NCI-H2029 treated with DMSO at 0.1 percent for 48 hours (cell line): ENCODE results near the gene IL4R.
"Not testable (repeated sequence)": the region's sequence is repeated elsewhere in the genome, so short reads cannot be mapped to it uniquely, and the experiment has no call there.

Experiments
- DNase-seq: peaks from one replicate; lab custom pipeline; 2025; lab: John Stamatoyannopoulos, UW

Gene IL4R

GRCh38 chr16:27381974-27382855 is 68.4 kb downstream of the IL4R start:
- DNase-seq: no peak

- DNase-seq: no peak
These were observed 69.9 kb downstream of the IL4R start for GRCh38 chr16:27383556-27384243.

- no peak for DNase-seq
These were observed 70.7 kb downstream of the IL4R start for GRCh38 chr16:27384425-27384824.

- no peak for DNase-seq
These were observed 71.6 kb downstream of the IL4R start for GRCh38 chr16:27385398-27385797.

GRCh38 chr16:27386674-27387073 is 72.9 kb downstream of the IL4R start:
- DNase-seq: no peak

- DNase-seq: no peak
These were observed 74.0 kb downstream of the IL4R start for GRCh38 chr16:27387724-27388123.

GRCh38 chr16:27389272-27389961 is 75.6 kb downstream of the IL4R start:
- no peak for DNase-seq

- DNase-seq: no peak
These were observed 76.4 kb downstream of the IL4R start for GRCh38 chr16:27390151-27390550.

- no peak for DNase-seq
These were observed 78.9 kb downstream of the IL4R start for GRCh38 chr16:27392671-27393070.

GRCh38 chr16:27394516-27394915 is 80.7 kb downstream of the IL4R start:
- no peak for DNase-seq

- DNase-seq: not testable (repeated sequence)
These were observed 84.6 kb downstream of the IL4R start for GRCh38 chr16:27398341-27398893.

GRCh38 chr16:27398894-27399853 is 85.4 kb downstream of the IL4R start:
- no peak for DNase-seq

GRCh38 chr16:27399969-27400368 is 86.2 kb downstream of the IL4R start:
- no peak for DNase-seq

GRCh38 chr16:27400751-27401620 is 87.2 kb downstream of the IL4R start:
- DNase-seq: no peak

GRCh38 chr16:27401768-27402568 is 88.2 kb downstream of the IL4R start, which contains the start of gene IL21R:
Gene IL21R (plus strand): TSS chr16:27402174. CDS start chr16:27430072, 27,898 bp downstream.
- DNase-seq: peak; percentile 4

- DNase-seq: no peak
These were observed 88.8 kb downstream of the IL4R start for GRCh38 chr16:27402569-27402963.

GRCh38 chr16:27402964-27403600 is 89.3 kb downstream of the IL4R start:
- DNase-seq: no peak

- DNase-seq: no peak
These were observed 89.8 kb downstream of the IL4R start for GRCh38 chr16:27403601-27403992.
